ENCODE results near the gene CENPT.

DNA sequence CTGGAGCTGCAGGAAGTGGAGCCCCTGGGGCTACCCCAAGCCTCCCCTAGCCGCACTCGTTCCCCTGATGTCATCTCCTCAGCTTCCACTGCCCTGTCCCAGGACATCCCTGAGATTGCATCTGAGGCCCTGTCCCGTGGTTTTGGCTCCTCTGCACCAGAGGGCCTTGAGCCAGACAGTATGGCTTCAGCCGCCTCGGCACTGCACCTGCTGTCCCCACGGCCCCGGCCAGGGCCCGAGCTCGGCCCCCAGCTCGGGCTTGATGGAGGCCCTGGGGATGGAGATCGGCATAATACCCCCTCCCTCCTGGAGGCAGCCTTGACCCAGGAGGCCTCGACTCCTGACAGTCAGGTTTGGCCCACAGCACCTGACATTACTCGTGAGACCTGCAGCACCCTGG, 33.1 kb upstream of the CENPT start:
- TF ChIP-seq, protein P1, sequence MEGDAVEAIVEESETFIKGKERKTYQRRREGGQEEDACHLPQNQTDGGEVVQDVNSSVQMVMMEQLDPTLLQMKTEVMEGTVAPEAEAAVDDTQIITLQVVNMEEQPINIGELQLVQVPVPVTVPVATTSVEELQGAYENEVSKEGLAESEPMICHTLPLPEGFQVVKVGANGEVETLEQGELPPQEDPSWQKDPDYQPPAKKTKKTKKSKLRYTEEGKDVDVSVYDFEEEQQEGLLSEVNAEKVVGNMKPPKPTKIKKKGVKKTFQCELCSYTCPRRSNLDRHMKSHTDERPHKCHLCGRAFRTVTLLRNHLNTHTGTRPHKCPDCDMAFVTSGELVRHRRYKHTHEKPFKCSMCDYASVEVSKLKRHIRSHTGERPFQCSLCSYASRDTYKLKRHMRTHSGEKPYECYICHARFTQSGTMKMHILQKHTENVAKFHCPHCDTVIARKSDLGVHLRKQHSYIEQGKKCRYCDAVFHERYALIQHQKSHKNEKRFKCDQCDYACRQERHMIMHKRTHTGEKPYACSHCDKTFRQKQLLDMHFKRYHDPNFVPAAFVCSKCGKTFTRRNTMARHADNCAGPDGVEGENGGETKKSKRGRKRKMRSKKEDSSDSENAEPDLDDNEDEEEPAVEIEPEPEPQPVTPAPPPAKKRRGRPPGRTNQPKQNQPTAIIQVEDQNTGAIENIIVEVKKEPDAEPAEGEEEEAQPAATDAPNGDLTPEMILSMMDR (IDR thresholded peaks at IDR 0.05), result no peak
- TF ChIP-seq POLR2A (IDR thresholded peaks at IDR 0.05), result no peak
- TF ChIP-seq EP300 (IDR thresholded peaks at IDR 0.05), result no peak
- no peak for TF ChIP-seq POLR2AphosphoS5 (IDR thresholded peaks at IDR 0.05)
